GM10266 (cell line): ENCODE measurements around the gene SRGAP1.

Experiments used
- DNase-seq: peaks from one replicate; pipeline ENCODE4 v3.0.0; 2012; ENCODE audit errors: extremely low spot score
- TF ChIP-seq, protein P1 (sequence below): IDR thresholded peaks from 2 replicates; pipeline ENCODE4 v1.5.1; 2012; ENCODE audit warnings: mild to moderate bottlenecking, low read depth; ENCODE audit not compliant: control insufficient read depth, insufficient read depth; ENCODE audit errors: missing control alignments

SRGAP1 gene

DNA sequence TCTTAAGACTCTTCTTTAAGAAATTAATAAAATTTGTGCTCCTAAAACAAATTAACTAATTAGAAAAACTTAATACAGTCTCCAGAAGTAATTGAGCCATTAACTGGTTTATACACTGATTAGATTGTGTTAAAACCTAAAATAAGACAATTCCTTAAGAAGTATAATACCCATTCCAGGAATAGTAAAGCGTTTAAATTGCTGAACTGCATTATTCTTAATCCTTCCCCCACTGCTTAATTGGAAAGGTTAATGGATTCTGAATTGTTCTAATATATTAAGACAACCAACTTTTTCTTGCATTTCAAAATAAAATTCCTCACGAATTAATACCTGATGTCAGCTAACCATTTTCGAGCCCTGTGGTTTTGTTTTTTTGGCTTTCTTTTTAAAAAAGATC is 249.2 kb downstream of the SRGAP1 start:
- TF ChIP-seq, protein P1, sequence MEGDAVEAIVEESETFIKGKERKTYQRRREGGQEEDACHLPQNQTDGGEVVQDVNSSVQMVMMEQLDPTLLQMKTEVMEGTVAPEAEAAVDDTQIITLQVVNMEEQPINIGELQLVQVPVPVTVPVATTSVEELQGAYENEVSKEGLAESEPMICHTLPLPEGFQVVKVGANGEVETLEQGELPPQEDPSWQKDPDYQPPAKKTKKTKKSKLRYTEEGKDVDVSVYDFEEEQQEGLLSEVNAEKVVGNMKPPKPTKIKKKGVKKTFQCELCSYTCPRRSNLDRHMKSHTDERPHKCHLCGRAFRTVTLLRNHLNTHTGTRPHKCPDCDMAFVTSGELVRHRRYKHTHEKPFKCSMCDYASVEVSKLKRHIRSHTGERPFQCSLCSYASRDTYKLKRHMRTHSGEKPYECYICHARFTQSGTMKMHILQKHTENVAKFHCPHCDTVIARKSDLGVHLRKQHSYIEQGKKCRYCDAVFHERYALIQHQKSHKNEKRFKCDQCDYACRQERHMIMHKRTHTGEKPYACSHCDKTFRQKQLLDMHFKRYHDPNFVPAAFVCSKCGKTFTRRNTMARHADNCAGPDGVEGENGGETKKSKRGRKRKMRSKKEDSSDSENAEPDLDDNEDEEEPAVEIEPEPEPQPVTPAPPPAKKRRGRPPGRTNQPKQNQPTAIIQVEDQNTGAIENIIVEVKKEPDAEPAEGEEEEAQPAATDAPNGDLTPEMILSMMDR: no peak
- DNase-seq: no peak

DNA sequence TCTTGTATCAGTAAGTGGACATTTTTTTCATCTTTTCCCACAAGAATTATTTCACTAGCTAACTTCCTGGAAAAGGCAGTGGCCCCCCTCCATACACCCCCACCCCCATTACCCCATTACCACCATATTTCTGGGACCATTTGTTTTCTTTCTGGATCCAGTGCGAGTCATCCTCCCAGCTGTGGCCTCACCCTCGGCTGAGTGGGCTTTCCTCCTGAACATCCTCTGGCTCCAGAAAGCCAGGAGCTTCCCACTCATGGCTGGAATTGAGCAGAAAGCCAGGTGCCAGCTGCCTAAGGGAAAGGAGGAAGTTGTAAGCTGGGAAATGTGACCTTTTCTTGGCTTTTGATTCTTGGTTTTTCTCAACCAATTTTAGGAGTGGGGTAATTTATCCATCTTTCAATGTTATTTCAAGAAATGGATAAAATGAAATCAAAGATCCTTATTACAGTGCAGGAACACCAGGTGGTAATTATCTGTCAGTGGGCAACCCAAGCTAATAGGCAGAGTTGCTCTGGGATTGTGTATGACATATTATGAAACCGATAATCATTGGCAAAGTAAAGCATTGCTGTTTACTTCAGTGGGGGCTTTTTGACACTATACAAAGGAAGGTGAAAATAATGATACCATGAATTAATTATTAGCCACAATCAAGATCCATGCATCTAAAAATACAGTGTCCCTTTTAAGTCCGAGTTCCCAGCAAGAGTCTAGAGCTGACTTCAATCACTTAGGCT is 253.0 kb downstream of the SRGAP1 start:
- TF ChIP-seq, protein P1: no peak
- no peak for DNase-seq

DNA sequence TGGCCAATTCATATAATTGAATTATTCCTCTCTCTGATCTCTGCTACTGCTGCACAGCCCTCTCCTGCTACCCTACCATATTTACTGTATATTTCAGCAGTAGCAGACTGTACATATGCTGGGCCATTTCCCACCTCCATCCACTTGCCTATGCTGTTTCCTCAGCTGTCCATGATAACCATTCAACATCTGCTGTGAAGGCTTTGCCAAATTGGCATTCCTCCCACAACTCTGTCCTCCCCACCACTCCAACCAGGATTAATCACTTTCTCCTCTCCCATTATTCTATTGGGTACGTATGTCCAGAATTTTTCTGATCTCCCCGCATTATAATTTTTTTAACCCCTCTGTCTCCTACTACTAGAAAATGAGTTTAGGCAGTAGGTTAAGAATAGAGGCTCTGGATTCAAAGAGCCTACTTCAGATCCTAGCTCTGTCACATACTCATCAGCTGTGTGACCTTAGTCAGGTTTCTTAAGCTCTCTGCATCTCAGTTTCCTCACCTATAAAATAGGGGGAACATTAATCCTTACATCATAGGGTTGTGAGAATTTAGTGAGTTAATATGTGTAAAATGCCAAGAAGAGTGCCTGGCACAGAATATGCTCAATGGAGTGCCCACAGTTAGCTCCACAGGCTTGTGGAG is 254.3 kb downstream of the SRGAP1 start:
- no peak for DNase-seq
- TF ChIP-seq, protein P1: no peak

DNA sequence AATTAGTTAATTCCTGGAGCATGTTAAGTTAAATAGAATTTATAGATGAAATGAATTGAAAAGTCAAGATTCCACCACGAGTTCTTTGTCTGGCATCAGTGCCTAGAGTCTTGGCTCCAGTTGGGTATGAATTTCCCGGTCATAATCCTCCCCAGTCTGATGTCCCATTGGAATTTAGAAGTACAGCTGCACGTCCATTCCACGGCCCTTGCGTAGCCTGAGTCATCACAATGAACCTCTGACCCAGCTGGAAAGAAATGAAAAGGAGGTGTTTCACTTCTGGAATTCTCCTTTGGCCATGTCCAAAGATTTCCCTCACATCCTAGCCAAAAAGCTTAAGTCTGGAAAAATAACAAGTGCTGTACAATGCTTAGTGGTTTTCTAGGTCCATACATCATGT is 254.9 kb downstream of the SRGAP1 start:
- DNase-seq: no peak
- TF ChIP-seq, protein P1: no peak

DNA sequence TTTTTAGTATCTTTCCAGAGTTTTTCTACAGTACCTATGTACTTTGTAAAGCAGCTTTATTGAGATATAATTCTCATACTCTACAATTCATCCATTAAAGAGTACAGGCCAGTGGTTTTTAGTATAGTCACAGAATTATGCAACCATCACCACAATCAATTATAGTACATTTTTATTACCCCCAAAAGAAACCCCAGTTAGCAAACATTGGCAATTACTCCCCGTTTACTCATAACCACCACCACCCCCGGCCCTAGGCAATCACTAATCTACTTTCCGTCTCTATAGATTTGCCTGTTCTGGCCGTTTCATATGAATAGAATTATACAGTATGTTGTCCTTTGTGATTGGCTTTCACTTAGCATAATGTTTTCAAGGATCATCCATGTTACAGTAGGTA is 257.8 kb downstream of the SRGAP1 start:
- DNase-seq: no peak

DNA sequence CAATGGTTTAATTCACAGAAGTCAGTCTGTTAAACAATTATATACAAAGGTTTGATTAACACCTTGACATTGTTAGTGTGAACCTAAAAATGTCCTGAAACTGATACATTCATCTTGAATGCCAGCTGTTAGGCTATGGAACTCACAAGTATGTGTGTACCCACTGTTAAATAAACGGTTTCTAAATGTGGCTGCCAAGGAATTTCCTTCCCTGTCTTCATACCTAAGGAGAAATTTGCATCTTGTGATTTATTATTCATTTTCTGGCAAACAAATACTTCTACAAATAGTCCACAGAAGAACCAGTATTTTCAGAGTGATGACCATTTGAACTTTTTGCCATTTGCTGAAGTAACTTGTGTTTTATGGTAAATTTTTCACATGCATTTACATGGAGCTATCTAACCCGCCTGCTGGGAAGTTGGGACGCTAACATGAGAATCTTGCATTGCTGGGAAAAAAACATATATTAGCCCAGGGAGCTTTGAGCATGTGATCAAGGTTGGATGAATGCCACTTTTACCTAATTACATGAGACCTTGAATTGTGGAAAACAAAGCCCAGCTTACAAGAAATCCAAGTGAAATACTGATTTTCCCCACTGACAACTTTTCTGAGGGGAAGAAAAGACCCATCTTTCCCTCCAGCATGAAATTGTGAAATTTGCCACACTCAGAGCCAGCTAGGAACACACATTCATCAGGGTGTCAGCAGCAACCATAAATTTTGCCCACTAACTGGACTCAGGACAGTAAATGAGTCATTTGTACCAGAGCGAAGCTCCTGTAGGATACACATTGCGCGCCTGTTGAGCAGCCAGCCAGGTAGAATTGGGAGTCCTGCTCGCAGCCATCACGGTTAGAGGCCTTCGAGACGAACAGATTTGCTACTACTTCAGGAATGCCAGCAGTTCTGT is 259.6 kb downstream of the SRGAP1 start:
- DNase-seq: no peak
- TF ChIP-seq, protein P1: no peak

More for the DNA sequence above, 257.8 kb downstream of the SRGAP1 start:
- TF ChIP-seq, protein P1: no peak

DNA sequence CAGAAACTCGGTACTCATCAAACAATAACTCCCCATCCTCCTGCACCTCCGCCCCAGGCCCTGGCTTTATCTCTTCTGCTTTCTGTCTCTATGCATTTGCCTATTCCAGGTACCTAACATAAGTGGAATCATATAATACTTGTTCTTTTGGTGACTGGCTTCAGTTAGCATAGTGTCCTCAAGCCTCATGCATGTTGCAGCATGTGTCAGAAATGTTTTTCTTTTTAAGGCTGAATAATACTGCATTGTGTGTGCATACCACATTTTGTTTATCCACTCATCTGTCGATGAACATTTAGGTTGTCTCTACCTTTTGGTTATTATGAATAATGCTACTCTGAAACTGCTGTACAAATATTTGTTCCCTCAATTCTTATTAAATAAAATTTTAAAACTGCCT is 260.5 kb downstream of the SRGAP1 start:
- no peak for DNase-seq
- TF ChIP-seq, protein P1: no peak
